AG09309 (cell line): Measurements from ENCODE around the gene TSPAN18.

Experiments
- DNase-seq: peaks from one replicate; pipeline ENCODE4 v3.0.0-alpha.2; 2010; ENCODE audit warnings: low read depth
- H3K4me3 ChIP-seq: 2 replicates; pipeline ENCODE4 v1.5.1; 2011; ENCODE audit warnings: mild to moderate bottlenecking, low read depth, low read length, moderate library complexity; ENCODE audit not compliant: control insufficient read depth
- TF ChIP-seq, protein P1 (sequence below): IDR thresholded peaks from 2 replicates; pipeline ENCODE4 v1.5.1; 2011; ENCODE audit warnings: mild to moderate bottlenecking, low read depth, low read length, inconsistent platforms; ENCODE audit not compliant: insufficient read depth, control insufficient read depth; ENCODE audit errors: missing control alignments

Gene TSPAN18

DNA sequence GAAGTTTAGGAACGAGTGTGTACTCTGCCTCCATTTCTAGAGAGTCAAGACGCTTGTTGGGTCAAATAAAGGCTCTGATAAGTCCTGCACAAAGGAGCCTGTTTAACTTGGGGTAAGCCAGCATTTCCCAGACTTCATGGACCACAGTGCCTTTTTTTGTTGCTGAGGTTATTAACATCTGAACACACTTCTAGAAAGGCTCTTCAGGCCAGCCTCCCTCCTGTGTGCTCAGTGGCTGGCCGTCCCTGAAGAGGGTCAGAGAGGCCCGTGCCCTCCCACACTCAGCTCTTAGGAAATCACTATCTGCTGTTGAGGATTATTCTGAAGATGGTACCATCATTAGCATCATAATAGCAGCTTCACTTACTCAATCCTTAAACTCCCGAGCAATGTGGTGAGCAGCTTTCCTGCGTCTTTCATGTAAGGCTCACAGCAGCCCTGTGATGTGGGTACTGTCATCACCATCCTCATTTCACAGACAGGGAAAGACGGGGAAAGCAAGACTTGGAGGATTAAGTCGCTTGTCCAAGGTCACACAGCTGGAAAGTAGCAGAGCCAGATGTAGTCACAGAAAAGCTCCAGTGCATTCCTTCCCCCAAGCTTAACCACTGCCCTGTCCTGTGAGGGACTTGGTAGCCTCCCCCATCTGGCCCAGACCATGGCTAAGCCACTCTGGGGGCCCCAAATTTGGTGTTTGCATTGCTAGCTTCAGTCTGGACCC is 71.3 kb downstream of the TSPAN18 start:
- no peak for DNase-seq
- H3K4me3 ChIP-seq = no peak overlapping the region
- TF ChIP-seq, protein P1, sequence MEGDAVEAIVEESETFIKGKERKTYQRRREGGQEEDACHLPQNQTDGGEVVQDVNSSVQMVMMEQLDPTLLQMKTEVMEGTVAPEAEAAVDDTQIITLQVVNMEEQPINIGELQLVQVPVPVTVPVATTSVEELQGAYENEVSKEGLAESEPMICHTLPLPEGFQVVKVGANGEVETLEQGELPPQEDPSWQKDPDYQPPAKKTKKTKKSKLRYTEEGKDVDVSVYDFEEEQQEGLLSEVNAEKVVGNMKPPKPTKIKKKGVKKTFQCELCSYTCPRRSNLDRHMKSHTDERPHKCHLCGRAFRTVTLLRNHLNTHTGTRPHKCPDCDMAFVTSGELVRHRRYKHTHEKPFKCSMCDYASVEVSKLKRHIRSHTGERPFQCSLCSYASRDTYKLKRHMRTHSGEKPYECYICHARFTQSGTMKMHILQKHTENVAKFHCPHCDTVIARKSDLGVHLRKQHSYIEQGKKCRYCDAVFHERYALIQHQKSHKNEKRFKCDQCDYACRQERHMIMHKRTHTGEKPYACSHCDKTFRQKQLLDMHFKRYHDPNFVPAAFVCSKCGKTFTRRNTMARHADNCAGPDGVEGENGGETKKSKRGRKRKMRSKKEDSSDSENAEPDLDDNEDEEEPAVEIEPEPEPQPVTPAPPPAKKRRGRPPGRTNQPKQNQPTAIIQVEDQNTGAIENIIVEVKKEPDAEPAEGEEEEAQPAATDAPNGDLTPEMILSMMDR = no peak

DNA sequence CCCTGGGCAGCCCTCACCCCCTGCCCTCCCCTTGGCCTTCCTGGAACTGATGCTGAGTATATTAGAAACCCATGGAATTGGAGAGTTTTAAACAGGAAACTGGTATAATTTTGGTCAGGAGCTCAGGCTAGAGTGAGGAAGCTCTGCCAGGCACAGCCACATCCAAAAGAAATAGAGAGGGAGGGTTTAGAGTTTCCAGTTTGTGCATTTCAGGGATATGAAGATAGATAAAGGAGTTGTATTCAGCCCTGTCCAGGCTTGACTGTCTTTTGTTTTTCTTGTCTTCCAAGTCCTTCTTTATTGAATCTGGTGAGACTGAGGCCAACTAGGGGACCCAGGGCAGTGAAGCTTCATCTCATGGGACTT is 71.8 kb downstream of the TSPAN18 start:
- TF ChIP-seq, protein P1 = no peak
- no peak overlapping the region for H3K4me3 ChIP-seq
- no peak for DNase-seq

DNA sequence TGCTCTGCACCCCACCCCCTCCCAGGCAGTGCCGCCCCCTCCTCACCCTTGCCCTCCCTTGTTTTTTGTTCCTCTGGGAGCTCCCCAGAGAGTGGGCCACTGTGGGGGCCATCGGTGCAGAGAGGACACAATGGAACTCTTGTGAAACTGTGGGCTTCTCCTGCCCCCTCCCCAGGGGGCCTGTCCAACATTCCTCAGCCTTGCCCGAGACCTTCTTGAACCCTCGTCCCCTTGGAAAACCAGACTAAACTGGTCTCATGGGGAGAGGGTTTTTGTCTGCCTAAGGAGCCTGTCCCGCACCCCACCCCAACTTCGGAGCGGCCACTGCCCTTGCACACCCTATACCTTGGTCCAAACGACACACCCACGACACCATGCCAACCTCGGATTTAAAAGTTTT is 72.2 kb downstream of the TSPAN18 start:
- no peak for DNase-seq
- TF ChIP-seq, protein P1 = no peak
- H3K4me3 ChIP-seq = no peak overlapping the region

DNA sequence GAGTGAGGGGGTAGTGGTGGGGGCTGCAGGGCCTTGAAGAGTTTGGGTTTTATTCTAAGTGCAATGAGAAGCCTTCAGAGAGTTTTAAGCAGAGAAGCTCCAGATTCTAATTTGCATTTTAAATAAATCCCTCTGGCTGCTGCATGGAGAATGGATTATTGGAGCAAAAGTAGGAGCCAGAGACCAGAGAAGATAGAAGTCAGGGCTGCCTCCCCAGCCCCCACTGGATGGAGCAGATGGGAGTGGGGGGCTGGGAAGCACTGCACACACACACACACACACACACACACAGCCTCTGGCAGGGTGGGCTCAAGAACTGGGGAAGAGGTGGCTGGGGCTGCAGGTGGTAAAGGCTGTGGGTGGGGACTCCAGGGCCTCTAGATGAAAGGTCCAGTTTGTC is 75.6 kb downstream of the TSPAN18 start:
- H3K4me3 ChIP-seq = no peak overlapping the region
- TF ChIP-seq, protein P1 = no peak
- DNase-seq = no peak

DNA sequence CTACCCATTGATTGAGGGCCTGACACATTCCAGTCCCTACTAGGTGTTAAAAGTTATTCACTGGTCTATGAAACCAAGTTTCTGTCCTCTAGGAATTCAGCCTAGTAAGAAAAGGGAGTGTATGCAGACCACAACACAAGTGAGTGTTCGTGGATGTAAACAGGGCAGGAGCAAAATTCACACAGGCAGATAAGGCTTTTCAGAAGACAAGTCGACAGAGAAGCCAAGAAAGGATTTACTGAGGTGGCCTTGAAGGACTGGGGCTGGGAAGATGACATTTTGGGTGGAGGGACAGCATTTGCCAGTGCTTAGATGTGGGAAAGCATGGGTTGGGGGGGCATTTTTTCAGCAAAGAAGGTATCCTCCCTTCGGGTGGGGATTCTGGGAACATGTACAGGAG is 76.2 kb downstream of the TSPAN18 start:
- TF ChIP-seq, protein P1 = no peak
- H3K4me3 ChIP-seq = no peak overlapping the region

DNA sequence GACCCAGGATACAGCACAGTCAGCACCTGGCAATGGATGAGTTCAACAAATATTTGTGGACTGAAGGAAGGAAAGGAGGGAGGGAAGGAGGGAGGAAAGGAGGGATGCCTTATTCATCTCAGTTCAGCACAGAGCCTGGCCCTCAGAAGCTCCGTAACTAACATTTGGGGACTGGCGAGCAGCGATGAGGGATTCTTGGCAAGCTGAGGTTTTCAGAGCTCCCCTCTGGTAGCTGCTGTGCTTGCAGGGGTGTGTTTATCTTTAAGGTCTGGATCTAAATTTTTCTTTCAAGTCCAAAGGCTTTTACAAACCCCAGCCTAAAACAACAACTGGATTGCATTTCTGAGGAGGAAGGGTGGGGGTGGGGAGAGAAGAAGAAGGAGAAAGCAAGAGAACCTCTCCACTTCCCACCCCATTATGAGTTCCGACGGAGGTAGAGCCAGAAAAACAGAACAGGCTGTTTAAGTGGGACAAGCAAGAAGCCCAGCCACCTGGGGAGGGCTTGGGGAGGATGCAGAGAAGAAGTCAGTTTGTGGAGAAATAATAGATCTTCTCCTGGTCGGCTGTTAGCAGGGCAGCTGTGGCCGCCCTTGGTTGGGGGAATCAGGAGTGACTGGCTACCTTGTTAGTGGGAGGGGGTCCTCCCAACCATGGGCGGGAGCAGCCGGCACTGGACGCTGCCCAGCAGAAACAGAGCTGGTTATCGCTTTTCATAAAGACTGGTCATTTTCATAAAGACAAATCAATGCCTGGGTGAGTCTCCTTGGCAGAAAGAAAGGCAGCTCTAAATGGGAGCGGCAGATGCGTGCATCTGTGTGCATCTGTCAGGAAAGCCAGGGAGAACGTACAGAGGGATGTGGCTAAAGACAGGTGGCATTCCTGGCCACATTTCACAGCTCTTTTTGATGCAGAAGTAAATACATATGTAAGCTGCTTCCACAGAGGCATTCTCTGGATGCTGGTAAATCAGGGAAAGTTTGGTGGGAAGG is 78.0 kb downstream of the TSPAN18 start:
- no peak for DNase-seq
- TF ChIP-seq, protein P1 = no peak
- H3K4me3 ChIP-seq = no peak overlapping the region

More for the DNA sequence above, 76.2 kb downstream of the TSPAN18 start:
- DNase-seq = no peak
